Measurements from ENCODE around the gene ARHGEF33. TPM values are rescaled to one million over a fixed set of nuclear protein-coding genes. Genes with fewer than 3 reads are reported as not detected.

Gene ARHGEF33
- total and polyA plus RNA-seq, 2 experiments from 2014 or later = 0.10 to 1.8 TPM

- Histone ChIP-seq H2AFZ (no peak overlapping the region), H3K9me2 (ENCODE audit: insufficient read depth) (no peaks in the 10 kb centered on the region), H3K4me1 (ENCODE audit: insufficient read depth) (peaks cover 8% of the 10 kb centered on the region), H3K36me3 (ENCODE audit: insufficient read depth) (no peaks in the 10 kb centered on the region), H3K79me2 (replicated peaks; ENCODE audit: insufficient read depth) (peaks cover 66% of the 10 kb centered on the region), H3K27me3 (ENCODE audit: insufficient read depth) (no peaks in the 10 kb centered on the region), H3K4me3 (no peak overlapping the region), H3K27ac (ENCODE audit: low read depth) (no peak overlapping the region), H4K20me1 (replicated peaks; ENCODE audit: insufficient read depth) (no peaks in the 10 kb centered on the region; the same call in none of the 2 replicates), H3F3A (replicated peaks; ENCODE audit: low read depth) (no peaks in the 10 kb centered on the region; the same call in 1 of the 2 replicates), H3K4me2 (no peak overlapping the region)
- no peak for DNase-seq (ENCODE audit: low spot score)
- TF ChIP-seq STAT1 (IDR thresholded peaks at IDR 0.05; ENCODE audit: unreplicated experiment) (no peak), CTCF (conservative IDR thresholded peaks at IDR 0.05; ENCODE audit: low read depth in 2 of 2) (no peak), POLR2AphosphoS5 (IDR thresholded peaks at IDR 0.05; ENCODE audit: low read depth) (no peak), EZH2 (IDR thresholded peaks at IDR 0.05; ENCODE audit: low read depth, unreplicated experiment) (no peak), ETS1 (IDR thresholded peaks at IDR 0.05) (no peak), ZNF331 (CRISPR knock-in tag; IDR thresholded peaks at IDR 0.05; ENCODE audit: low read depth) (no peak), ZNF462 (CRISPR knock-in tag; IDR thresholded peaks at IDR 0.05) (no peak), CREB1 (CRISPR knock-in tag; IDR thresholded peaks at IDR 0.05; ENCODE audit: low read depth) (no peak)
- peaks cover 2% of the 10 kb centered on the region; the same call in 2 of the 3 replicates for H3K9me3 Mint-ChIP-seq
- H3K4me3 Mint-ChIP-seq = no peak overlapping the region
- H3K27me3 Mint-ChIP-seq (ENCODE audit: insufficient read depth, low read depth, poor library complexity) = peaks cover 2% of the 10 kb centered on the region
- peaks cover 3% of the 10 kb centered on the region for H3K36me3 Mint-ChIP-seq (ENCODE audit: low read depth)
- peaks cover 16% of the 10 kb centered on the region for H3K4me1 Mint-ChIP-seq
- no peak overlapping the region for H3K27ac Mint-ChIP-seq
- ATAC-seq = no peak
Observed at GRCh38 chr2:38873763-38874162, 15.9 kb upstream of the ARHGEF33 start.

All from GM23338 (cell line).